ENCODE measurements around the gene DPP9. TPM values are rescaled to one million over a fixed set of nuclear protein-coding genes. Genes with fewer than 3 reads are reported as not detected.

DPP9 gene
- total and polyA plus RNA-seq, 2 of the 8 experiments (the other 6 are each of a cell fraction or from before 2014, with no cell fraction given): 11.6 to 40.7 TPM

DNA sequence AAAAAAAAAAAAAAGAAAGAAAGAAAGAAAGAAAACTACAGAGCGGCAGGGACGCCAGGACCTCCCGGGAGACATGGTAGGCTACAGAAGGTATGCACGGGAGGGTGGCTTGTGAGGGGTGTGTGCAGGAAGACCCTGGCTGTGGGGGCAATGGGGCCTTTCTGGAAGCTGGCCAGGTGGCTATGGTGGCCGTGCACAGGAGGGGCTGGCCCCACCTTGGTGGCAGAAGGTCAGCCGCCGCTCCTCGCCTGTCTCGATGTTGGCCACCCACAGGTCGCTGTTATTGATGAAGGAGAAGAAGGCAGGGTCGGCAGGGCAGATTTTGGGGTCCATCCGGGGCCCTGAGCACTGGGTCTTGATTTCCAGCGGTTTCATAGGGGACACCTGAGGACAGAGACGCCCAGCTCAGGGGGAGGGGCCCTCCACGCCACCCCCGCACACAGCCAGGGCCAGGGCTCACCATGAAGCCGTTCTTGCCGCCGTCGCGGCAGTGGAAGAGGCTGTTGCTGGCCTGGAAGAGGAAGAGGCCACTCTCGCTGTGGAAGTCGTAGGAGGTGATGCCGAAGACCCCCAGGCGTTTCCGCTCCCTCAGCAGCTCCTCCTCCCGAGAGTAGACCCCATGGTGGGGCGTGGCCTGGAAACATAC lies 19.8 kb downstream of the DPP9 start (continued):
- TF ChIP-seq, protein P1, sequence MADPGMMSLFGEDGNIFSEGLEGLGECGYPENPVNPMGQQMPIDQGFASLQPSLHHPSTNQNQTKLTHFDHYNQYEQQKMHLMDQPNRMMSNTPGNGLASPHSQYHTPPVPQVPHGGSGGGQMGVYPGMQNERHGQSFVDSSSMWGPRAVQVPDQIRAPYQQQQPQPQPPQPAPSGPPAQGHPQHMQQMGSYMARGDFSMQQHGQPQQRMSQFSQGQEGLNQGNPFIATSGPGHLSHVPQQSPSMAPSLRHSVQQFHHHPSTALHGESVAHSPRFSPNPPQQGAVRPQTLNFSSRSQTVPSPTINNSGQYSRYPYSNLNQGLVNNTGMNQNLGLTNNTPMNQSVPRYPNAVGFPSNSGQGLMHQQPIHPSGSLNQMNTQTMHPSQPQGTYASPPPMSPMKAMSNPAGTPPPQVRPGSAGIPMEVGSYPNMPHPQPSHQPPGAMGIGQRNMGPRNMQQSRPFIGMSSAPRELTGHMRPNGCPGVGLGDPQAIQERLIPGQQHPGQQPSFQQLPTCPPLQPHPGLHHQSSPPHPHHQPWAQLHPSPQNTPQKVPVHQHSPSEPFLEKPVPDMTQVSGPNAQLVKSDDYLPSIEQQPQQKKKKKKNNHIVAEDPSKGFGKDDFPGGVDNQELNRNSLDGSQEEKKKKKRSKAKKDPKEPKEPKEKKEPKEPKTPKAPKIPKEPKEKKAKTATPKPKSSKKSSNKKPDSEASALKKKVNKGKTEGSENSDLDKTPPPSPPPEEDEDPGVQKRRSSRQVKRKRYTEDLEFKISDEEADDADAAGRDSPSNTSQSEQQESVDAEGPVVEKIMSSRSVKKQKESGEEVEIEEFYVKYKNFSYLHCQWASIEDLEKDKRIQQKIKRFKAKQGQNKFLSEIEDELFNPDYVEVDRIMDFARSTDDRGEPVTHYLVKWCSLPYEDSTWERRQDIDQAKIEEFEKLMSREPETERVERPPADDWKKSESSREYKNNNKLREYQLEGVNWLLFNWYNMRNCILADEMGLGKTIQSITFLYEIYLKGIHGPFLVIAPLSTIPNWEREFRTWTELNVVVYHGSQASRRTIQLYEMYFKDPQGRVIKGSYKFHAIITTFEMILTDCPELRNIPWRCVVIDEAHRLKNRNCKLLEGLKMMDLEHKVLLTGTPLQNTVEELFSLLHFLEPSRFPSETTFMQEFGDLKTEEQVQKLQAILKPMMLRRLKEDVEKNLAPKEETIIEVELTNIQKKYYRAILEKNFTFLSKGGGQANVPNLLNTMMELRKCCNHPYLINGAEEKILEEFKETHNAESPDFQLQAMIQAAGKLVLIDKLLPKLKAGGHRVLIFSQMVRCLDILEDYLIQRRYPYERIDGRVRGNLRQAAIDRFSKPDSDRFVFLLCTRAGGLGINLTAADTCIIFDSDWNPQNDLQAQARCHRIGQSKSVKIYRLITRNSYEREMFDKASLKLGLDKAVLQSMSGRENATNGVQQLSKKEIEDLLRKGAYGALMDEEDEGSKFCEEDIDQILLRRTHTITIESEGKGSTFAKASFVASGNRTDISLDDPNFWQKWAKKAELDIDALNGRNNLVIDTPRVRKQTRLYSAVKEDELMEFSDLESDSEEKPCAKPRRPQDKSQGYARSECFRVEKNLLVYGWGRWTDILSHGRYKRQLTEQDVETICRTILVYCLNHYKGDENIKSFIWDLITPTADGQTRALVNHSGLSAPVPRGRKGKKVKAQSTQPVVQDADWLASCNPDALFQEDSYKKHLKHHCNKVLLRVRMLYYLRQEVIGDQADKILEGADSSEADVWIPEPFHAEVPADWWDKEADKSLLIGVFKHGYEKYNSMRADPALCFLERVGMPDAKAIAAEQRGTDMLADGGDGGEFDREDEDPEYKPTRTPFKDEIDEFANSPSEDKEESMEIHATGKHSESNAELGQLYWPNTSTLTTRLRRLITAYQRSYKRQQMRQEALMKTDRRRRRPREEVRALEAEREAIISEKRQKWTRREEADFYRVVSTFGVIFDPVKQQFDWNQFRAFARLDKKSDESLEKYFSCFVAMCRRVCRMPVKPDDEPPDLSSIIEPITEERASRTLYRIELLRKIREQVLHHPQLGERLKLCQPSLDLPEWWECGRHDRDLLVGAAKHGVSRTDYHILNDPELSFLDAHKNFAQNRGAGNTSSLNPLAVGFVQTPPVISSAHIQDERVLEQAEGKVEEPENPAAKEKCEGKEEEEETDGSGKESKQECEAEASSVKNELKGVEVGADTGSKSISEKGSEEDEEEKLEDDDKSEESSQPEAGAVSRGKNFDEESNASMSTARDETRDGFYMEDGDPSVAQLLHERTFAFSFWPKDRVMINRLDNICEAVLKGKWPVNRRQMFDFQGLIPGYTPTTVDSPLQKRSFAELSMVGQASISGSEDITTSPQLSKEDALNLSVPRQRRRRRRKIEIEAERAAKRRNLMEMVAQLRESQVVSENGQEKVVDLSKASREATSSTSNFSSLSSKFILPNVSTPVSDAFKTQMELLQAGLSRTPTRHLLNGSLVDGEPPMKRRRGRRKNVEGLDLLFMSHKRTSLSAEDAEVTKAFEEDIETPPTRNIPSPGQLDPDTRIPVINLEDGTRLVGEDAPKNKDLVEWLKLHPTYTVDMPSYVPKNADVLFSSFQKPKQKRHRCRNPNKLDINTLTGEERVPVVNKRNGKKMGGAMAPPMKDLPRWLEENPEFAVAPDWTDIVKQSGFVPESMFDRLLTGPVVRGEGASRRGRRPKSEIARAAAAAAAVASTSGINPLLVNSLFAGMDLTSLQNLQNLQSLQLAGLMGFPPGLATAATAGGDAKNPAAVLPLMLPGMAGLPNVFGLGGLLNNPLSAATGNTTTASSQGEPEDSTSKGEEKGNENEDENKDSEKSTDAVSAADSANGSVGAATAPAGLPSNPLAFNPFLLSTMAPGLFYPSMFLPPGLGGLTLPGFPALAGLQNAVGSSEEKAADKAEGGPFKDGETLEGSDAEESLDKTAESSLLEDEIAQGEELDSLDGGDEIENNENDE (IDR thresholded peaks at IDR 0.05; ENCODE audit: insufficient replicate concordance, low read length): no peak
